GM23248 (cell line): ENCODE data around the gene RALB.

Experiments
- EZH2 ChIP-seq: fragments of 200-600 bp; sonication (generic); IDR thresholded peaks from 2 replicates; pipeline ENCODE4 v1.6.1; 2018; ENCODE audit warnings: antibody characterized with exemption, mild to moderate bottlenecking; ENCODE audit not compliant: insufficient read depth, poor library complexity, severe bottlenecking
- EZH2phosphoT487 ChIP-seq: fragments of 200-600 bp; sonication (generic); IDR thresholded peaks from 2 replicates; pipeline ENCODE4 v1.6.1; 2018; ENCODE audit warnings: antibody characterized with exemption, moderate library complexity, mild to moderate bottlenecking, low read depth; ENCODE audit not compliant: insufficient read depth

- TF ChIP-seq EZH2 (no peak), EZH2phosphoT487 (no peak)
Observed at GRCh38 chr2:120314690-120315366, 62.2 kb downstream of the RALB start.
